Keratinocyte (primary cell): ENCODE measurements around the gene SPDYC.

Experiments used
- CTCF ChIP-seq, 3 experiments: IDR thresholded peaks in 1 of 3; conservative IDR thresholded peaks in 1 of 3; optimal IDR thresholded peaks in 1 of 3; 2 replicates in 2 of 3; 3 replicates in 1 of 3; pipeline versions ENCODE3 to v1.5.1; 2011; ENCODE audit warnings: low read length in 3 of 3, mild to moderate bottlenecking in 3 of 3, moderate library complexity in 2 of 3, control low read depth in 1 of 3, inconsistent platforms in 1 of 3; ENCODE audit not compliant: insufficient read depth in 2 of 3; ENCODE audit errors: extremely low read depth in 1 of 3
- EZH2 ChIP-seq: IDR thresholded peaks from one replicate; pipeline ENCODE4 v1.6.1; 2012; ENCODE audit warnings: inconsistent platforms, mild to moderate bottlenecking, low read length, moderate library complexity

- TF ChIP-seq CTCF (optimal IDR thresholded peaks at IDR 0.05 in 1 of 3, IDR thresholded peaks at IDR 0.05 in 1 of 3, conservative IDR thresholded peaks at IDR 0.05 in 1 of 3; ENCODE audit: extremely low read depth in 1 of 3, insufficient read depth in 2 of 3, low read length in 3 of 3) (no peak), EZH2 (no peak)
Measured at GRCh38 chr11:65166893-65167292, 3.1 kb upstream of the SPDYC start.
